NCI-H2081 treated with DMSO at 0.1 percent for 48 hours (cell line): Measurements from ENCODE around the gene MAD1L1.

Source experiments
- DNase-seq: peaks from one replicate; lab custom pipeline; 2025; lab: John Stamatoyannopoulos, UW

MAD1L1 gene

GRCh38 chr7:2084781-2085505 lies 147.8 kb downstream of the MAD1L1 start:
- DNase-seq = no peak

- no peak for DNase-seq
These were observed 148.4 kb downstream of the MAD1L1 start for GRCh38 chr7:2084331-2084730.

- DNase-seq = no peak
These were observed 149.4 kb downstream of the MAD1L1 start for GRCh38 chr7:2083362-2083761.

GRCh38 chr7:2082139-2082998 lies 150.4 kb downstream of the MAD1L1 start:
- no peak for DNase-seq

- DNase-seq = no peak
These were observed 151.1 kb downstream of the MAD1L1 start for GRCh38 chr7:2081526-2082135.

- DNase-seq = no peak
These were observed 152.3 kb downstream of the MAD1L1 start for GRCh38 chr7:2080477-2080876.

GRCh38 chr7:2080060-2080387 lies 152.7 kb downstream of the MAD1L1 start:
- DNase-seq = no peak

GRCh38 chr7:2079332-2080059 lies 153.2 kb downstream of the MAD1L1 start:
- no peak for DNase-seq

- no peak for DNase-seq
These were observed 153.8 kb downstream of the MAD1L1 start for GRCh38 chr7:2078899-2079298.

- no peak for DNase-seq
These were observed 156.1 kb downstream of the MAD1L1 start for GRCh38 chr7:2076649-2077064.

GRCh38 chr7:2075811-2076210 lies 156.9 kb downstream of the MAD1L1 start:
- no peak for DNase-seq

- DNase-seq = no peak
These were observed 158.1 kb downstream of the MAD1L1 start for GRCh38 chr7:2074691-2075090.

GRCh38 chr7:2072798-2073197 lies 159.9 kb downstream of the MAD1L1 start:
- no peak for DNase-seq

- DNase-seq = no peak
These were observed 160.7 kb downstream of the MAD1L1 start for GRCh38 chr7:2072042-2072441.

- no peak for DNase-seq
These were observed 161.5 kb downstream of the MAD1L1 start for GRCh38 chr7:2071133-2071832.

GRCh38 chr7:2070151-2070763 lies 162.5 kb downstream of the MAD1L1 start:
- DNase-seq = no peak

- no peak for DNase-seq
These were observed 163.3 kb downstream of the MAD1L1 start for GRCh38 chr7:2069472-2069860.

- no peak for DNase-seq
These were observed 163.9 kb downstream of the MAD1L1 start for GRCh38 chr7:2068693-2069471.

GRCh38 chr7:2066251-2066919 lies 166.4 kb downstream of the MAD1L1 start:
- DNase-seq = no peak

GRCh38 chr7:2065528-2065927 lies 167.2 kb downstream of the MAD1L1 start:
- no peak for DNase-seq
